Measurements from ENCODE around the gene MIA2.
"Not testable (repeated sequence)": the region's sequence is repeated elsewhere in the genome, so short reads cannot be mapped to it uniquely, and the experiment has no call there.

DNA sequence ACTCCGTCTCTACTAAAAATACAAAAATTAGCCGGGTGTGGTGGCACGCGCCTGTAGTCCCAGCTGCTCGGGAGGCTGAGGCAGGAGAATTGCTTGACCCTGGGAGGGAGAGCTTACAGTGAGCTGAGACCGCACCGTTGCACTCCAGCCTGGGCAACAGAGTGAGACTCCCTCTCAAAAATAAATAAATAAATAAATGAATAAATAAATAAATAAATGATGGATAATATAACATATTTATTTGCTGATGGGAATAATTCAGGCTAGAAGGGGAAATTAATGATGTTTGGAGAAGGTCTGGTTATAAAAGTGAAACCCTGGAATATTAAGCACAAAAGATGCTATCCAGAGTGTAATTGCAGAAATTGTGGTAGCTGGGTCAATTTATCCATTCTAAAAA, 107.4 kb downstream of the MIA2 start:
- TF ChIP-seq, protein P1, sequence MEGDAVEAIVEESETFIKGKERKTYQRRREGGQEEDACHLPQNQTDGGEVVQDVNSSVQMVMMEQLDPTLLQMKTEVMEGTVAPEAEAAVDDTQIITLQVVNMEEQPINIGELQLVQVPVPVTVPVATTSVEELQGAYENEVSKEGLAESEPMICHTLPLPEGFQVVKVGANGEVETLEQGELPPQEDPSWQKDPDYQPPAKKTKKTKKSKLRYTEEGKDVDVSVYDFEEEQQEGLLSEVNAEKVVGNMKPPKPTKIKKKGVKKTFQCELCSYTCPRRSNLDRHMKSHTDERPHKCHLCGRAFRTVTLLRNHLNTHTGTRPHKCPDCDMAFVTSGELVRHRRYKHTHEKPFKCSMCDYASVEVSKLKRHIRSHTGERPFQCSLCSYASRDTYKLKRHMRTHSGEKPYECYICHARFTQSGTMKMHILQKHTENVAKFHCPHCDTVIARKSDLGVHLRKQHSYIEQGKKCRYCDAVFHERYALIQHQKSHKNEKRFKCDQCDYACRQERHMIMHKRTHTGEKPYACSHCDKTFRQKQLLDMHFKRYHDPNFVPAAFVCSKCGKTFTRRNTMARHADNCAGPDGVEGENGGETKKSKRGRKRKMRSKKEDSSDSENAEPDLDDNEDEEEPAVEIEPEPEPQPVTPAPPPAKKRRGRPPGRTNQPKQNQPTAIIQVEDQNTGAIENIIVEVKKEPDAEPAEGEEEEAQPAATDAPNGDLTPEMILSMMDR (conservative IDR thresholded peaks at IDR 0.05; ENCODE audit: low read depth in 2 of 2) = not testable (repeated sequence)
- not testable (repeated sequence) for TF ChIP-seq EZH2 (IDR thresholded peaks at IDR 0.05; ENCODE audit: low read depth, unreplicated experiment); REST (IDR thresholded peaks at IDR 0.05; ENCODE audit: unreplicated experiment); CREB1 (CRISPR knock-in tag; IDR thresholded peaks at IDR 0.05; ENCODE audit: low read depth); NANOG (IDR thresholded peaks at IDR 0.05; ENCODE audit: borderline replicate concordance)
